ENCODE measurements around the gene BORCS6. TPM values are rescaled to one million over a fixed set of nuclear protein-coding genes. Genes with fewer than 3 reads are reported as not detected.
A peak's percentile ranks its signal among the peaks of the same experiment; 100 is the strongest.

Gene BORCS6
- total RNA-seq, 6 experiments from 2014 or later: 4.4 to 6.0 (median 4.6) TPM

GRCh38 chr17:8147805-8148404, 42.1 kb downstream of the BORCS6 start:
- H3K27me3 Mint-ChIP-seq (ENCODE audit: insufficient read depth): peaks cover 40% of the 10 kb centered on the region
- H3K9me3 Mint-ChIP-seq: no peaks in the 10 kb centered on the region
- H3K4me1 Mint-ChIP-seq (ENCODE audit: low read depth): peaks cover 7% of the 10 kb centered on the region
- TF ChIP-seq, protein P1, sequence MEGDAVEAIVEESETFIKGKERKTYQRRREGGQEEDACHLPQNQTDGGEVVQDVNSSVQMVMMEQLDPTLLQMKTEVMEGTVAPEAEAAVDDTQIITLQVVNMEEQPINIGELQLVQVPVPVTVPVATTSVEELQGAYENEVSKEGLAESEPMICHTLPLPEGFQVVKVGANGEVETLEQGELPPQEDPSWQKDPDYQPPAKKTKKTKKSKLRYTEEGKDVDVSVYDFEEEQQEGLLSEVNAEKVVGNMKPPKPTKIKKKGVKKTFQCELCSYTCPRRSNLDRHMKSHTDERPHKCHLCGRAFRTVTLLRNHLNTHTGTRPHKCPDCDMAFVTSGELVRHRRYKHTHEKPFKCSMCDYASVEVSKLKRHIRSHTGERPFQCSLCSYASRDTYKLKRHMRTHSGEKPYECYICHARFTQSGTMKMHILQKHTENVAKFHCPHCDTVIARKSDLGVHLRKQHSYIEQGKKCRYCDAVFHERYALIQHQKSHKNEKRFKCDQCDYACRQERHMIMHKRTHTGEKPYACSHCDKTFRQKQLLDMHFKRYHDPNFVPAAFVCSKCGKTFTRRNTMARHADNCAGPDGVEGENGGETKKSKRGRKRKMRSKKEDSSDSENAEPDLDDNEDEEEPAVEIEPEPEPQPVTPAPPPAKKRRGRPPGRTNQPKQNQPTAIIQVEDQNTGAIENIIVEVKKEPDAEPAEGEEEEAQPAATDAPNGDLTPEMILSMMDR (IDR thresholded peaks at IDR 0.05): no peak
- H3K4me3 Mint-ChIP-seq: no peak overlapping the region
- peaks cover 20% of the 10 kb centered on the region for H3K36me3 Mint-ChIP-seq (ENCODE audit: low read depth)
- H3K27ac Mint-ChIP-seq: peak overlapping the region; percentile 24
- no peak for DNase-seq

DNA sequence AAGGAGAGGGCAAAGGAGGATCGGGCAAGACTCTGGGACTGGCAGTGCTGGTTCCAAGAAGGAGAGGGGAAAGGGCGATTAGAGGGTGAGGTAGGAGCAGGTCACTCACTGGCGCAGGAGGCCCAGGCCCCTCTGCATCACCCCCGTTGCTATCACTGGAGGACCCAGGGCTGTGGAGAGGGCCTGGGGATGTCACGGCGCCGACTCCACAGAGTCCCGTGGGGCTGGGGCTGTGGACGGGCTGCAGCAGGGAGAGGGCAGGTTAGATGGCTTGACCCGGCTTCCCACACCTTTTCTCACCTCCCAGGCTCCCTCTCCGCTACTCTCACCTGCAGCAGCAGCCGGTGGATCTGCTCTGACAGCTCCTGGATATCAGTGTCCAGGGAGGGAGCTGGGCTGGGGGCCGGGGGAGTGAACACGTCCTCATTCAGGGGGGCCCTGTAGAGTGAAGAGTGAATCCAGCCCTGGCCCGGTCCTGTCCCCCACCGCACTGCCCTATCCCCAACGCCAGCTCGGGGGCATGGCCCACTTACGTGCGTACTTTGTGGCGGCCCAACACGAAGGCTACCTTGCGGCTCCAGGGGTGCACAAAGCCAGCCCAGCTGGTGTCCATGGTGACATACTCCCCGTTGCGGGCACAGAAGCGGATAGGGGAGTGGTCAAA, 42.7 kb downstream of the BORCS6 start:
- Mint-ChIP-seq H3K4me3 (no peak overlapping the region), H3K27ac (peak overlapping the region; percentile 24), H3K4me1 (ENCODE audit: low read depth) (peaks cover 7% of the 10 kb centered on the region), H3K36me3 (ENCODE audit: low read depth) (peaks cover 20% of the 10 kb centered on the region), H3K27me3 (ENCODE audit: insufficient read depth) (peaks cover 37% of the 10 kb centered on the region), H3K9me3 (no peaks in the 10 kb centered on the region)
- TF ChIP-seq, protein P1 (IDR thresholded peaks at IDR 0.05): no peak
- no peak for DNase-seq

- Mint-ChIP-seq H3K4me3 (no peak overlapping the region), H3K4me1 (ENCODE audit: low read depth) (peaks cover 3% of the 10 kb centered on the region), H3K27ac (peak overlapping the region; percentile 10; the same call in 1 of the 2 replicates), H3K36me3 (ENCODE audit: low read depth) (peaks cover 20% of the 10 kb centered on the region), H3K27me3 (ENCODE audit: insufficient read depth) (peaks cover 34% of the 10 kb centered on the region), H3K9me3 (no peaks in the 10 kb centered on the region)
- TF ChIP-seq, protein P1 (IDR thresholded peaks at IDR 0.05): no peak
- no peak for DNase-seq
Observed at GRCh38 chr17:8146381-8147140, 43.4 kb downstream of the BORCS6 start.

DNA sequence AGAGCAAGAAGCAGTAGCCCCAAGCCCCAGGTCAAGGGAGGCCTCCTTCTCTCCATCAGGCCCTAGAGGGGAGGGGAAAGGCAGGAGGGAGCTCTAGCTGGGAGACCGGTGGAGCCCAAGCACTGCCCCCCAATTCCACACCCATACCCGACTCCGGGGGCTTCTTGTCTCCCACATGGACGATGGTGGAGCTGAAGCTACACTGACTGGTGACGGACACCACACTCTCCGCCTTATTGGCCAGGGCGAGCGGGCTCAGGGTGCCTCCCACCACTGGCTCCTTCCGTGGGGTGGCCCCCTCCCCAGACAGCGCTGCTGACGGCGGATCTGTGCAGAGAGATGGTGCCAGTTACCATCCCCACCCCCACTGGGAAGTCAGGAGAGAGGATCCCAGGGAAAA, 44.2 kb downstream of the BORCS6 start:
- H3K27ac Mint-ChIP-seq: peak overlapping the region; percentile 18; the same call in 1 of the 2 replicates
- TF ChIP-seq, protein P1 (IDR thresholded peaks at IDR 0.05): no peak
- DNase-seq: no peak
- H3K36me3 Mint-ChIP-seq (ENCODE audit: low read depth): peaks cover 20% of the 10 kb centered on the region
- H3K9me3 Mint-ChIP-seq: no peaks in the 10 kb centered on the region
- no peaks in the 10 kb centered on the region; the same call in 1 of the 2 replicates for H3K4me1 Mint-ChIP-seq (ENCODE audit: low read depth)
- H3K27me3 Mint-ChIP-seq (ENCODE audit: insufficient read depth): peaks cover 38% of the 10 kb centered on the region
- H3K4me3 Mint-ChIP-seq: no peak overlapping the region

DNA sequence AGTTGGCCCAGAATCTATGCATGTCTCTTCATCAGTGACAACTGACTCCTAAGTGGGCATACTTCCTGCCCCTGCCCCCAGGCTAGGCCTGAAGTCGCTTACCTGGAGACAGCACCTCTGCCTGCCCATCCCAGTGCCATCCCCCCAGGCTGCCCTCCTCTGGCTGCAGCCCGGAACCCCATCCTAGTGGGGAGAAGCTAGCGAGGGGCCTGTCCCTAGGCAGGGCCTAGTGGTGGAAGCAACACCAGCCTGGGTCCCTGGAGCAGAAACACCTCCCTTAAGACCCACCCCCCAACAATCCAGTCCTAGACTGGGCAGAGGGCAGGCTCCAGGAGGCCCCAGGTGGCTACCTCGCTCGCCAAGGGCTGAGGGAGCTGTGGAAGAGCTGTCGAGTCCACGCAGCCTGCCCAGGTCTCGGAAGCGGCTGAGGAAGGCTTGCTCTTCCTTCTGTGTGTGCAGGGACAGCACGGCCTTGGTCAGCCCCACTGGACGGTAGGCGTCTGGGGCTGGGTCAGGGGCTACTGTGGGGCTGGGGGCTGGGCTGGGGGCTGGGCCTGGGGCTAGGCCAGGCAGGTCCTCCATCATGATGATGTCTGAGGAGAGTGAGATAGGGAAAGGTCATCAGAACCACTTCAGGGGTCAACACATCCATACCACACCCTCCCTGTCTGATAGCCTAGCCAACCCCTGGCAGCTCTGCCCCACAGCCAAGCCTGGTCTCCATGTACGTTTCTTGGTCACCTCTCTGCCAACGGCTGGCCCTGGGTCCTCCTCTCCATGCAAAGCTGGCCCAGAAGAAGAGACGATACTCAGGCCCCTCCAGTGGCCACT, 45.4 kb downstream of the BORCS6 start:
- TF ChIP-seq, protein P1 (IDR thresholded peaks at IDR 0.05): no peak
- Mint-ChIP-seq H3K27ac (no peak overlapping the region), H3K4me3 (no peak overlapping the region), H3K9me3 (no peaks in the 10 kb centered on the region), H3K4me1 (ENCODE audit: low read depth) (no peaks in the 10 kb centered on the region), H3K36me3 (ENCODE audit: low read depth) (peaks cover 20% of the 10 kb centered on the region), H3K27me3 (ENCODE audit: insufficient read depth) (peaks cover 36% of the 10 kb centered on the region)
- DNase-seq: no peak
